HCT116 (cell line): Measurements from ENCODE around the gene NOC2L. TPM values are rescaled to one million over a fixed set of nuclear protein-coding genes. Genes with fewer than 3 reads are reported as not detected.

Experiments used
- CBX3 ChIP-seq: IDR thresholded peaks from 2 replicates; pipeline ENCODE4 v1.6.1; 2012; ENCODE audit warnings: low read depth
- EGR1 ChIP-seq: IDR thresholded peaks from 2 replicates; pipeline ENCODE4 v1.6.1; 2012; ENCODE audit warnings: low read depth
- ELF1 ChIP-seq: IDR thresholded peaks from 2 replicates; pipeline ENCODE4 v1.6.1; 2012; ENCODE audit warnings: low read depth, borderline replicate concordance
- EZH2 ChIP-seq: fragments of 200-600 bp; sonication (generic); IDR thresholded peaks from 2 replicates; pipeline ENCODE4 v1.6.1; 2017; ENCODE audit warnings: antibody characterized with exemption, mixed run types
- EZH2phosphoT487 ChIP-seq: fragments of 200-600 bp; IDR thresholded peaks from 2 replicates; pipeline ENCODE4 v1.6.1; 2018; ENCODE audit warnings: antibody characterized with exemption, borderline replicate concordance
- FOSL1 ChIP-seq: IDR thresholded peaks from 2 replicates; pipeline ENCODE4 v1.6.1; 2012; ENCODE audit warnings: low read depth
- POLR2AphosphoS5 ChIP-seq: IDR thresholded peaks from 2 replicates; pipeline ENCODE4 v1.6.1; 2011; ENCODE audit warnings: mild to moderate bottlenecking, low read depth, low read length, moderate library complexity
- ZFX ChIP-seq: fragments of 450-650 bp; IDR thresholded peaks from 2 replicates; pipeline ENCODE4 v1.6.1; 2017
- total RNA-seq: library from RNA; stranded (reverse); gene quantifications from one replicate; pipeline ENCODE4 v1.2.1, GENCODE V29; 2021; ENCODE audit not compliant: unreplicated experiment
- TF ChIP-seq, protein P1 (sequence below): IDR thresholded peaks from 2 replicates; pipeline ENCODE4 v1.6.1; 2011; ENCODE audit warnings: mild to moderate bottlenecking, low read length, moderate library complexity; ENCODE audit not compliant: insufficient replicate concordance; ENCODE audit errors: extremely low read depth
- TF ChIP-seq, protein P2 (sequence below): IDR thresholded peaks from 2 replicates; pipeline ENCODE4 v1.6.1; 2012
- TF ChIP-seq, protein P3 (sequence below): IDR thresholded peaks from 2 replicates; pipeline ENCODE4 v1.6.1; 2012

The NOC2L gene
- total RNA-seq, 1 experiment from 2014 or later = 260 TPM

DNA sequence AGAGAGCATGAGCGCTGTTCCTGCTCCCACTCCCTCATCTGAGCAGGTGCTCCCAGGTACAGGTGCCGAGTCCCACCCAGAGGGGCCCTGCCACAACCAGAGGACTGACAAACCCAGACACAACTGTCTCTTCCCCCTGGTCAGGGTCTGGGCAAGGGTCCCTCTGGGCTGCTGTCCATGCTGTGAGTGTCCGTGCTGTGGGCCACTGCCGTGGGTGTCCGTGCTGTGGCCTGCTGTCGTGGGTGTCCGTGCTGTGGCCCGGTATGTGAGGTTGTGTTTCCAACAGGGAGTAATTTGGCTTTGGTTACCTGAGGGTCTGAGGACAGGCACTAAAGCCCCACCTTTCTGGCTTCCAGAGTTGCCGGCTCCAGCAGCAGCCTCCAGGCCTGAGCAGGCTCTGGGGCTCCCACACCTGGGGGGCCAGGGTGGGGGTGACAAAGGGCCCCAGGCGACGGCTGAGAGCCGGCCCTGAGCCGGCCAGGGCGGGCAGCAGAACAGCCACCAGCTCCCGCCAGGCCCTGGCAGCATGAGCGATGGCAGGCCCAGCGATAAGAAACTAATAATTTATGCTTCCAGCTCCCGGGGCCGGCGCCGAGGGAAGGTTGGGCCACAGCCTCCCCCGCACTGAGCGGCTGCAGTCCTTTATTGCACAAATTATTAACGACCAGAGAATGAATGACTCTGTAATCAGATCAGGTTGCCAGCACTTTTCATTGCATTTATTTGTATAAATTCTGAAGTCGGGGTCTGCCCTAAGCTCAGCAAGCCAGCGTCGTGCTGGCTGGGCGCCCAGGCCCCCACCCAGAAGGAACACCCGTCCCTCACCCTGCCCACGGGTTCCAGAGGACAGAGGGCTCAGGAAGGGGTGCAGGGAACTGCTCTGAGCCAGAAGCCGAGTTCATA, 42.6 kb downstream of the NOC2L start (continued):
- TF ChIP-seq, protein P1, sequence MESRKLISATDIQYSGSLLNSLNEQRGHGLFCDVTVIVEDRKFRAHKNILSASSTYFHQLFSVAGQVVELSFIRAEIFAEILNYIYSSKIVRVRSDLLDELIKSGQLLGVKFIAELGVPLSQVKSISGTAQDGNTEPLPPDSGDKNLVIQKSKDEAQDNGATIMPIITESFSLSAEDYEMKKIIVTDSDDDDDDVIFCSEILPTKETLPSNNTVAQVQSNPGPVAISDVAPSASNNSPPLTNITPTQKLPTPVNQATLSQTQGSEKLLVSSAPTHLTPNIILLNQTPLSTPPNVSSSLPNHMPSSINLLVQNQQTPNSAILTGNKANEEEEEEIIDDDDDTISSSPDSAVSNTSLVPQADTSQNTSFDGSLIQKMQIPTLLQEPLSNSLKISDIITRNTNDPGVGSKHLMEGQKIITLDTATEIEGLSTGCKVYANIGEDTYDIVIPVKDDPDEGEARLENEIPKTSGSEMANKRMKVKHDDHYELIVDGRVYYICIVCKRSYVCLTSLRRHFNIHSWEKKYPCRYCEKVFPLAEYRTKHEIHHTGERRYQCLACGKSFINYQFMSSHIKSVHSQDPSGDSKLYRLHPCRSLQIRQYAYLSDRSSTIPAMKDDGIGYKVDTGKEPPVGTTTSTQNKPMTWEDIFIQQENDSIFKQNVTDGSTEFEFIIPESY = no peak
- TF ChIP-seq EGR1 = no peak
- TF ChIP-seq, protein P2, sequence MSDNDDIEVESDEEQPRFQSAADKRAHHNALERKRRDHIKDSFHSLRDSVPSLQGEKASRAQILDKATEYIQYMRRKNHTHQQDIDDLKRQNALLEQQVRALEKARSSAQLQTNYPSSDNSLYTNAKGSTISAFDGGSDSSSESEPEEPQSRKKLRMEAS = no peak
- no peak for TF ChIP-seq EZH2phosphoT487
- TF ChIP-seq ZFX = no peak
- TF ChIP-seq, protein P3, sequence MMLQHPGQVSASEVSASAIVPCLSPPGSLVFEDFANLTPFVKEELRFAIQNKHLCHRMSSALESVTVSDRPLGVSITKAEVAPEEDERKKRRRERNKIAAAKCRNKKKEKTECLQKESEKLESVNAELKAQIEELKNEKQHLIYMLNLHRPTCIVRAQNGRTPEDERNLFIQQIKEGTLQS = no peak
- TF ChIP-seq CBX3 = no peak
- TF ChIP-seq FOSL1 = no peak
- TF ChIP-seq POLR2AphosphoS5 = no peak
- TF ChIP-seq EZH2 = no peak
- no peak for TF ChIP-seq ELF1
